ENCODE results near the gene RXFP2. TPM values are rescaled to one million over a fixed set of nuclear protein-coding genes. Genes with fewer than 3 reads are reported as not detected.

Gene RXFP2, protein sequence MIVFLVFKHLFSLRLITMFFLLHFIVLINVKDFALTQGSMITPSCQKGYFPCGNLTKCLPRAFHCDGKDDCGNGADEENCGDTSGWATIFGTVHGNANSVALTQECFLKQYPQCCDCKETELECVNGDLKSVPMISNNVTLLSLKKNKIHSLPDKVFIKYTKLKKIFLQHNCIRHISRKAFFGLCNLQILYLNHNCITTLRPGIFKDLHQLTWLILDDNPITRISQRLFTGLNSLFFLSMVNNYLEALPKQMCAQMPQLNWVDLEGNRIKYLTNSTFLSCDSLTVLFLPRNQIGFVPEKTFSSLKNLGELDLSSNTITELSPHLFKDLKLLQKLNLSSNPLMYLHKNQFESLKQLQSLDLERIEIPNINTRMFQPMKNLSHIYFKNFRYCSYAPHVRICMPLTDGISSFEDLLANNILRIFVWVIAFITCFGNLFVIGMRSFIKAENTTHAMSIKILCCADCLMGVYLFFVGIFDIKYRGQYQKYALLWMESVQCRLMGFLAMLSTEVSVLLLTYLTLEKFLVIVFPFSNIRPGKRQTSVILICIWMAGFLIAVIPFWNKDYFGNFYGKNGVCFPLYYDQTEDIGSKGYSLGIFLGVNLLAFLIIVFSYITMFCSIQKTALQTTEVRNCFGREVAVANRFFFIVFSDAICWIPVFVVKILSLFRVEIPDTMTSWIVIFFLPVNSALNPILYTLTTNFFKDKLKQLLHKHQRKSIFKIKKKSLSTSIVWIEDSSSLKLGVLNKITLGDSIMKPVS
- total RNA-seq = not detected in 2 replicates

GRCh38 chr13:31739226-31739625, at the start of gene RXFP2:
Gene RXFP2 (plus strand): TSS chr13:31739526. CDS start chr13:31739613, 87 bp downstream.

Data from bronchial smooth muscle cell (primary cell).